Psoas muscle (tissue), 8 donors: Measurements from ENCODE around the gene ELFN2. TPM values are rescaled to one million over a fixed set of nuclear protein-coding genes. Genes with fewer than 3 reads are reported as not detected.

Experiments used
- ATAC-seq, 4 donors: fragments of 200-7000 bp; cut with Tn5 transposase; one replicate each; pipeline ENCODE4 v1.9.1; 2020; ENCODE audit warnings: moderate library complexity in 3 of 4, mild to moderate bottlenecking in 2 of 4
- DNase-seq, 2 donors: peaks; one replicate each; pipeline ENCODE4 v3.0.0-alpha.2; 2020
- H3K27ac ChIP-seq: fragments of 200-600 bp; one replicate; pipeline ENCODE4 v1.8.0; 2022
- H3K27me3 ChIP-seq, 3 donors: fragments of 200-600 bp in 1 of 3; one replicate each; pipeline versions ENCODE4 v1.6.1 to v1.8.0; 2013 to 2022; ENCODE audit warnings: low read length in 2 of 3, mild to moderate bottlenecking in 2 of 3, moderate library complexity in 1 of 3; ENCODE audit not compliant: insufficient read depth in 3 of 3
- H3K36me3 ChIP-seq, 2 donors: fragments of 200-600 bp in 1 of 2; one replicate each; pipeline versions ENCODE4 v1.6.1 to v1.8.0; 2013 to 2022; ENCODE audit warnings: low read depth in 1 of 2, mild to moderate bottlenecking in 1 of 2, moderate library complexity in 1 of 2; ENCODE audit not compliant: insufficient read depth in 1 of 2
- H3K4me1 ChIP-seq: fragments of 200-600 bp; one replicate; pipeline ENCODE4 v1.8.0; 2022
- H3K4me3 ChIP-seq: fragments of 200-600 bp; one replicate; pipeline ENCODE4 v1.8.0; 2022; ENCODE audit warnings: mild to moderate bottlenecking
- H3K9me3 ChIP-seq: fragments of 200-600 bp; one replicate; pipeline ENCODE4 v1.8.0; 2022
- WGBS, 3 donors: extraction: QIAGEN DNeasy Blood & Tissue Kit; methylation state at CpG; one replicate each; pipeline versions ENCODE4 v1.1.6 to v1.1.7; 2013; 5-methylcytosine and 5-hydroxymethylcytosine counted together
- intact Hi-C, 2 donors: fragments of 100-400 bp; cut with DNase I; formaldehyde crosslinking; loops; one replicate each; pipeline versions ENCODE4 v1.11.0 to v1.14.2; 2022
- polyA plus RNA-seq, 3 donors: library from polyadenylated mRNA; stranded (reverse); fragments of 200-250 nt; gene quantifications; one replicate each; pipeline ENCODE4 v1.2.3, GENCODE V29; 2013
- total RNA-seq, 4 donors: library from RNA; stranded (reverse); fragmentation: NEBNext Ultra II Directional in 2 of 4; extraction: Animal tissue kit (Norgen Biotek cat#: 25700) in 2 of 4; gene quantifications; one replicate each; pipeline versions ENCODE4 v1.2.1 to v1.2.4, GENCODE V29; 2021 to 2023
- TF ChIP-seq, protein P1 (sequence below): fragments of 200-600 bp; IDR thresholded peaks from one replicate; pipeline ENCODE4 v1.8.0; 2022; ENCODE audit warnings: antibody characterized with exemption
- donor health status: healthy with polysubstance abuse.
- donor health status: DM: no; HTN: no; CAD: no; lungs with moderate emphysema.
- donor health status: Bipolar disorder and iron deficiency.
- donor health status: healthy.
- donor health status: DM: yes; HTN: yes; CAD: no.
- donor health status: DM: no; HTN: no; CAD: no.
- donor health status: DM: no; HTN: no; CAD: no.
- donor health status: DM: yes; HTN: yes; CAD: no.

Gene ELFN2
- total and polyA plus RNA-seq, 7 donors: 0.01 to 0.05 (median 0.01) TPM; not detected in 4

DNA sequence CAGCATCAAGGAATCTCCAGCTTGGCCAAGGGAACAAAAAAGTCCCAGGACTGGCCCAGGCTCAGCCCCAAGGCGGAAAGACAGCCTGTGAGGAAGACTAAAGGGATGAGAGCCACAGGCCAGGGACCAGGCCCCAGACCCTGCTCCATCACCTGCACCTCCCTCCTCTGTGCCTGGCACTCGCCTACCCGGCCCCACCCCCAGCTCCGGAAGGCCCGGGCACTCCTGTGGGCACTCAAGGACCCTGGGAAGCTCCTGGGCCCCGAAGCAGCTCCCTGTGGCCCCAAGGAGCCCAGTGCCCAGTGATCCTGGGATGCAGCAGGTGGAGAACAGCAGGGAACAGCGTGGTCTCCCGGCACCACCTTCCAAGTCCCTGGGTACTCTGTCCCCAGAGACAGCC is 18.2 kb downstream of the ELFN2 start:
- Histone ChIP-seq H3K27ac (no peak overlapping the region), H3K9me3 (no peaks in the 10 kb centered on the region), H3K36me3 (no peaks in the 10 kb centered on the region), H3K4me1 (no peaks in the 10 kb centered on the region), H3K4me3 (no peak overlapping the region), H3K27me3 (peaks cover 3 to 61% (median 9%) of the 10 kb centered on the region in 3 donors)
- DNase-seq (no peak), ATAC-seq (no peak)
- intact Hi-C loops: no loop called here
- TF ChIP-seq, protein P1, sequence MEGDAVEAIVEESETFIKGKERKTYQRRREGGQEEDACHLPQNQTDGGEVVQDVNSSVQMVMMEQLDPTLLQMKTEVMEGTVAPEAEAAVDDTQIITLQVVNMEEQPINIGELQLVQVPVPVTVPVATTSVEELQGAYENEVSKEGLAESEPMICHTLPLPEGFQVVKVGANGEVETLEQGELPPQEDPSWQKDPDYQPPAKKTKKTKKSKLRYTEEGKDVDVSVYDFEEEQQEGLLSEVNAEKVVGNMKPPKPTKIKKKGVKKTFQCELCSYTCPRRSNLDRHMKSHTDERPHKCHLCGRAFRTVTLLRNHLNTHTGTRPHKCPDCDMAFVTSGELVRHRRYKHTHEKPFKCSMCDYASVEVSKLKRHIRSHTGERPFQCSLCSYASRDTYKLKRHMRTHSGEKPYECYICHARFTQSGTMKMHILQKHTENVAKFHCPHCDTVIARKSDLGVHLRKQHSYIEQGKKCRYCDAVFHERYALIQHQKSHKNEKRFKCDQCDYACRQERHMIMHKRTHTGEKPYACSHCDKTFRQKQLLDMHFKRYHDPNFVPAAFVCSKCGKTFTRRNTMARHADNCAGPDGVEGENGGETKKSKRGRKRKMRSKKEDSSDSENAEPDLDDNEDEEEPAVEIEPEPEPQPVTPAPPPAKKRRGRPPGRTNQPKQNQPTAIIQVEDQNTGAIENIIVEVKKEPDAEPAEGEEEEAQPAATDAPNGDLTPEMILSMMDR: no peak
- WGBS, 3 donors: 74 to 91% (median 83%) methylated on average over 8 of the region's 8 CpGs

DNA sequence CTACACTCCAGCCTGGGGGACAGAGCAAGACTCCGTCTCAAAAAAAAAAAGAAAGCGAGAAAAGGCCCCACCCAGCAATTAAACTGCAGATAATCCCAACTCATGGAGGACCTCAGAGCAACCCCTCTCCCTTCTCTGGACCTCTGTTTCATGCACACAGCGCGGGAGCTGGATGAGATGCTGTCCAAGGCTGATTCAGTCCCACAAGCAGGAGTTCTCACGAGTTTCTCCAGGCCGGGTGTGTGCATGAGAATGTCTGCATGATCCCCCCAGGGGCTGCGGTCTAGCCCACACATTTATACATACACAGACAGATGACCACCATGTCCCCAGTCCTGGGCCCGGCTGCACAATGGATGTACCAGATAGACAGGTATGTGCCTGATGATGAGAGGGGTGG is 19.4 kb downstream of the ELFN2 start:
- TF ChIP-seq, protein P1: no peak
- no peaks in the 10 kb centered on the region for H3K4me1 ChIP-seq
- ATAC-seq (no peak), DNase-seq (no peak)
- no peaks in the 10 kb centered on the region for H3K9me3 ChIP-seq
- no peak overlapping the region for H3K27ac ChIP-seq
- H3K36me3 ChIP-seq: no peaks in the 10 kb centered on the region
- H3K4me3 ChIP-seq: no peak overlapping the region
- intact Hi-C loops: no loop called here
- 57 to 63% (median 58%) methylated on average over 8 of the region's 8 CpGs for WGBS, 3 donors
- peaks cover 3 to 54% (median 9%) of the 10 kb centered on the region in 3 donors for H3K27me3 ChIP-seq

DNA sequence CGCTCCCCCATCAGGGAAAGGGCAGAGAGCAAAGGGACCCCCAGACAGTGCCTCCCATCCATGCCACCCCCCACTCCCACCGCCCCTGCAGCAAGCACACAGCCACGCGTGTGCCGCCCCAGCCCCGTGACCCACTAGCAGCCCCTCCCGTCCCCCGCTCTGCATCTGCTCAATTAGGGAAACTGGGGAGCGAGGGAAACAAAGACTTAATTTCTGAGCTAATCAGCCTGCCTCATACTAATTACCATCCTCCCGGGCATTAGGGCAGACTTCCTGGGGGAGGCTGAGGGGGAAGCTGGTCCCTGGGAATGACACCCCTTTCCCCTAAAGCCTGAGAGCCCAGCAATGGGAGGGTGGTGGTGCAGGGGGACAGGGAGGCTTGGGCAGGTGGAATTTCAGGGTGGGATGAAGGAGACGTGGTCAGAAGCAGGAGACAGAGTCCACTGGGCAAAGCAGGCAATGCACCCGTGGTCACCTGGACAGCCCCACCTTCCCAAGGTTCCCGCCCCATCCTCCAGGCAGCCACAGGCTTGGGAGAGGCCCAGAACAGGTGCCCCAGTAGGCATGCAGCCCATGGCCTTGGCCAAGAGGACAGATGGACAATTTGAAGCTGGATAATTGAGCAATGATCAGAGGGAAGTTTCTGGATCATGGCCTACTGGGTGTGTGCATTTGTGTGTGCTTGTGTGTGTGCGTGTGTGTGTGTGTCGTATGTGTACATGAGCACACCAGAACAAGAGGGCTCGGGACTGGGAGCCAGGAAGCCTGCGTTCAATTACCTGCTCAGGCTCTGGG is 20.6 kb downstream of the ELFN2 start:
- Histone ChIP-seq H3K27ac (no peak overlapping the region), H3K36me3 (no peaks in the 10 kb centered on the region), H3K27me3 (peaks cover 3 to 47% (median 9%) of the 10 kb centered on the region in 3 donors), H3K9me3 (no peaks in the 10 kb centered on the region), H3K4me3 (no peak overlapping the region), H3K4me1 (no peaks in the 10 kb centered on the region)
- WGBS, 3 donors: 43 to 57% (median 55%) methylated on average over 14 to 17 of the region's 17 CpGs
- DNase-seq (no peak), ATAC-seq (no peak)
- intact Hi-C loops: no loop called here
- TF ChIP-seq, protein P1: no peak

DNA sequence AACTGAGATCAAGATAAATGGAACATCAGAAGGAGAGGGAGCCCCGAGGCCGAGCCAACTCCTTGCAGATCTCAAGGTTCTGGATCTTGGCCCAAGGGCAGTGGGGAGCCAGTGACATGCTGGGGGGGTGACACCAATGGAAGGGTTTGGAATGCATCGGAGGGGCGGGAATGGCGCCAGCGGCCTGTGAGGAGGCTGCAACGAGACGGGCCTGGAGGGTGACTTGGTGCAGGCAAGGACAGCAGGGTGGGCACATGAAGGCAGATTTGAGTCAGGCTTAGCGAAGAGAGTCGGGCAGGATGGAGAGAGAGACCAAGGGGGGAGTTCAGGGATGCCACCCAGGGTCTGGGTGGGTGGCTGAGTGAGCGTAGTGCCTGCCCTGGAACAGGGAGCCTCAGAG is 23.2 kb downstream of the ELFN2 start:
- intact Hi-C loops: no loop called here
- peaks cover 0 to 35% (median 6%) of the 10 kb centered on the region in 3 donors for H3K27me3 ChIP-seq

More for the DNA sequence above, 23.2 kb downstream of the ELFN2 start:
- no peak for DNase-seq
- no peaks in the 10 kb centered on the region for H3K9me3 ChIP-seq
- no peak overlapping the region for H3K4me3 ChIP-seq
- WGBS, 3 donors: 74 to 80% (median 79%) methylated on average over 11 of the region's 11 CpGs
- H3K36me3 ChIP-seq: no peaks in the 10 kb centered on the region
- H3K4me1 ChIP-seq: no peaks in the 10 kb centered on the region
- no peak overlapping the region for H3K27ac ChIP-seq
- TF ChIP-seq, protein P1: no peak
- ATAC-seq: no peak
